ENCODE data around the gene IFI27L1. TPM values are rescaled to one million over a fixed set of nuclear protein-coding genes. Genes with fewer than 3 reads are reported as not detected.

IFI27L1 gene
- polyA plus RNA-seq, 1 experiment = 12.5 TPM

DNA sequence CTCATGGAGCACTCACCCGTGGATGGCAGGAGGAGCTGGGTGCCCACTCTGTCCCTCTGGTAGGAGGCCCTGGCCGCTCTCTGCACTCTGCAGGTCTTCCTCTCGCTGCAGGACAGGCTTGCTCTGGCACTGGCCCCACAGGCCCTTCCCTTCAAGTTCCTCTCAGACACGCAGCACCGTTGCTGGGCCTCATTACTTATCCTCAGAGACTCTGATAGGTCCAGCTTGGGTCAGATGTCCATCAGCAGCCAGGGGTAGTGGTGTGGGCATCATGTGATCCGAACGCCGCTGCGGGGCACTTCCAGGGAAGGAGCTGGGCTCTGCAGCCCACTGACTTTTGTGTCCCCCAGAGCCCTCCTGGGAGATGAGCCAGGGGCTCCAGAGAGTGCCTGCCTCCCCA lies 43.2 kb upstream of the IFI27L1 start:
- ChIA-PET POLR2A (no interaction called here), CTCF (interaction anchor here (0.7 to 8.7 kb wide), 12 partner anchors 11 to 448 kb away, joined by 3 to 183 read pairs (median 6); partner anchors contain the start of genes IFI27L2 and OTUB2)
- TF ChIP-seq, protein P1, sequence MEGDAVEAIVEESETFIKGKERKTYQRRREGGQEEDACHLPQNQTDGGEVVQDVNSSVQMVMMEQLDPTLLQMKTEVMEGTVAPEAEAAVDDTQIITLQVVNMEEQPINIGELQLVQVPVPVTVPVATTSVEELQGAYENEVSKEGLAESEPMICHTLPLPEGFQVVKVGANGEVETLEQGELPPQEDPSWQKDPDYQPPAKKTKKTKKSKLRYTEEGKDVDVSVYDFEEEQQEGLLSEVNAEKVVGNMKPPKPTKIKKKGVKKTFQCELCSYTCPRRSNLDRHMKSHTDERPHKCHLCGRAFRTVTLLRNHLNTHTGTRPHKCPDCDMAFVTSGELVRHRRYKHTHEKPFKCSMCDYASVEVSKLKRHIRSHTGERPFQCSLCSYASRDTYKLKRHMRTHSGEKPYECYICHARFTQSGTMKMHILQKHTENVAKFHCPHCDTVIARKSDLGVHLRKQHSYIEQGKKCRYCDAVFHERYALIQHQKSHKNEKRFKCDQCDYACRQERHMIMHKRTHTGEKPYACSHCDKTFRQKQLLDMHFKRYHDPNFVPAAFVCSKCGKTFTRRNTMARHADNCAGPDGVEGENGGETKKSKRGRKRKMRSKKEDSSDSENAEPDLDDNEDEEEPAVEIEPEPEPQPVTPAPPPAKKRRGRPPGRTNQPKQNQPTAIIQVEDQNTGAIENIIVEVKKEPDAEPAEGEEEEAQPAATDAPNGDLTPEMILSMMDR (IDR thresholded peaks at IDR 0.05; ENCODE audit: low read depth, low read length) = no peak

DNA sequence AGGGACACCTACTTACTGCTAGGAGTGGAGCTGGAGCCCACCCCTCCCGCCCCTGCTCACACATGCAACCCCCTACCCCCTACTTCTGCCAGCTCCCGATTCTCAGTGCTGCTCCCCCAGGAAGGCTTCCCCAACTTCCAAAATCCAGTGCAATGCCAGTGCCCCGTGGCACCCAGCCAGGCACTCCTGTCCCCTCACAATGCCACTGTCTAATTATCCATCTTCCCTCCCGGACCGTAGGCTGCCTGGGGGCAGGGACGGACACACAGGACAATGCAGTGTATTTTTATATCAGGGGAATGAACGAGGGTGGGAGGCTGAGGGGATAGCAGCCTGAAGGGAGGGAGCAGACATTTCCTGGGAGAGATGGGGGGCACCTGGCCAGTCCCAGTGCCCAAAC lies 42.6 kb upstream of the IFI27L1 start:
- ChIA-PET CTCF (interaction anchor here (1.2 to 8.7 kb wide), 6 partner anchors 11 to 103 kb away, joined by 4 to 183 read pairs (median 34); partner anchors contain the start of gene OTUB2), POLR2A (no interaction called here)
- Histone ChIP-seq H3K27me3 (ENCODE audit: control insufficient read depth, insufficient read depth, low read length) (no peaks in the 10 kb centered on the region), H3K9me3 (ENCODE audit: control insufficient read depth, insufficient read depth, low read length) (no peaks in the 10 kb centered on the region; the same call in 1 of the 2 replicates), H3K27ac (ENCODE audit: low read depth, low read length) (no peak overlapping the region), H3K4me3 (ENCODE audit: low read depth, low read length) (no peak overlapping the region)
- DNase-seq (ENCODE audit: low read depth, low spot score) = no peak
- TF ChIP-seq, protein P1 (IDR thresholded peaks at IDR 0.05; ENCODE audit: low read depth, low read length) = no peak

More for the DNA sequence above, 43.2 kb upstream of the IFI27L1 start:
- Histone ChIP-seq H3K9me3 (ENCODE audit: control insufficient read depth, insufficient read depth, low read length) (no peaks in the 10 kb centered on the region), H3K4me3 (ENCODE audit: low read depth, low read length) (no peak overlapping the region), H3K27me3 (ENCODE audit: control insufficient read depth, insufficient read depth, low read length) (no peaks in the 10 kb centered on the region), H3K27ac (ENCODE audit: low read depth, low read length) (no peak overlapping the region)
- DNase-seq (ENCODE audit: low read depth, low spot score) = no peak

DNA sequence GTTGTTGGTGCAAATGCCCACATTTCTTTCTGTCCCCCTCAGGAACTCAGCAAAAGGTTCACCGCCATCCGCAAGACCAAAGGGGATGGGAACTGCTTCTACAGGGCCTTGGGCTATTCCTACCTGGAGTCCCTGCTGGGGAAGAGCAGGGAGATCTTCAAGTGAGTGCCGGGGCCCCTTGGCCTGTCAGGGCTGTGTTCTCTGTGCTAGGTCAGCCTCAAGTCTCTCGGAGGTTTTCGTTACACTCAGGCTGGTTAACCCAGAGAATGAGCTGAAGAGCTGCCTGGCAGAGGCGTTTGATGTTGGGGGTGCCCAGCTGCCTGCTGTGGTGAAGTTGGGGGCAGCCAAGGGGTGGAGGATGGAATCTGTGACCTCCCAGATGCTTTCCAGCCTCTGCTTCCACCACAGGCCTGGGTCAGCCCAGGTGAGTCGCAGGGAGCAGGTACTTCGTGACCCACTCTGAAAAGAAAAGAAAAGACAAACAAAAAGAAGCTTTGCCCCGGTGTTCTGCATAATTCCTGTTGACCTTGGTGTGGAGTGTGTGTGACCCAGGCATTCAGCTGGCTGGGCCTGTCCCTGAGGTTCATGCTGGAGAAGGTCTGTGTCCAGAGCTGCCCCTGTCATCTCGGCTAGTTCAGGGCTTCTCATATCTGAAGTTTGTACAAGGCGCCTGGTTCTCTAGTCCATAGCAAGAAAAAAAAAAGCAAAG lies 42.0 kb upstream of the IFI27L1 start:
- Histone ChIP-seq H3K27me3 (ENCODE audit: control insufficient read depth, insufficient read depth, low read length) (no peaks in the 10 kb centered on the region), H3K9me3 (ENCODE audit: control insufficient read depth, insufficient read depth, low read length) (no peaks in the 10 kb centered on the region; the same call in 1 of the 2 replicates), H3K4me3 (ENCODE audit: low read depth, low read length) (no peak overlapping the region), H3K27ac (ENCODE audit: low read depth, low read length) (no peak overlapping the region)
- ChIA-PET POLR2A (no interaction called here), CTCF (interaction anchor here (0.7 to 8.7 kb wide), 5 partner anchors 10 to 99 kb away, joined by 4 to 183 read pairs (median 8); no protein-coding TSS in a partner anchor)
- no peak for DNase-seq (ENCODE audit: low read depth, low spot score)
- TF ChIP-seq, protein P1 (IDR thresholded peaks at IDR 0.05; ENCODE audit: low read depth, low read length) = no peak

DNA sequence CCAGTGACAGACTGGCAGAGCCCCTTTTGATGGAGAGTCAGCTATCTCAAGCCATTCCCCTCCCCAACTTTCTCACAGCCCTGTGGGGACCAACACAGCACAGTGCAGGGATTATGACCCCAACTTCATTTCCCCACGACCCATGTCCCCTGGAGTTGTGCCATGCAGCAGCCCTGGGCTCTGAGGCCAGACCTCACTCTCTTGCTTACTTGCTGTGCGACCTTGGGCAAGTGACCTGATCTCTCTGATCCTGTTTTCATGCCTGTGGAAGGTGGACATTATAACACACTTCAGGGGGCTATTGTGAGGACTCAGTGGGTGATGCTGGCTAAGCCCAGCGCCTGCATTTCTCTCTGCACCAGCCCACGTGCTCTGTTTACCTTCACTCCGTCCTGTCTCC lies 40.9 kb upstream of the IFI27L1 start:
- H3K4me3 ChIP-seq (ENCODE audit: low read depth, low read length) = no peak overlapping the region
- DNase-seq (ENCODE audit: low read depth, low spot score) = no peak
- H3K27ac ChIP-seq (ENCODE audit: low read depth, low read length) = no peak overlapping the region
- no peaks in the 10 kb centered on the region; the same call in 1 of the 2 replicates for H3K9me3 ChIP-seq (ENCODE audit: control insufficient read depth, insufficient read depth, low read length)
- H3K27me3 ChIP-seq (ENCODE audit: control insufficient read depth, insufficient read depth, low read length) = no peaks in the 10 kb centered on the region
- CTCF ChIA-PET = interaction anchor here (8.7 kb wide), 1 partner anchor 97 kb away, joined by 183 read pairs; no protein-coding TSS in a partner anchor
- POLR2A ChIA-PET = no interaction called here
- TF ChIP-seq, protein P1 (IDR thresholded peaks at IDR 0.05; ENCODE audit: low read depth, low read length) = no peak

DNA sequence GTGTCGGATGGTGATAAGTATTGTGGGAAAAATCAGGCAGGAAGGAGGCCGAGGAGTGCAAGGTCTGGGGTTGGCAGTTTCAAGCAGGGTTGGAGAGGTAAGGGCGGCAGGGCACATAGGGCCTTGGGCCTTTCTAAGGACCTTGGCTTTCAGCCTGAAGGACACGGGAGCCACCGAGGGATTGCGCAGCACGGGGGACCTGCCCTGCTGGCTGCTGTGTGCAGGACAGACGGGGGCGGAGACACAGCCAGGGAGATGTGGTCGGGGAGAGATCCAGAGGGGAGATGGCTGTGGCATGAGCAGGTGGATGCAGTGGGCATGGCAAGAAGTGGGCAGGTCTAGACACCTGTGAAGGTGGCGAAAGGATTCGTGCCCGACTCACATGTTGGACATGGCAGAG lies 40.3 kb upstream of the IFI27L1 start:
- no peak for DNase-seq (ENCODE audit: low read depth, low spot score)
- no peaks in the 10 kb centered on the region; the same call in 1 of the 2 replicates for H3K9me3 ChIP-seq (ENCODE audit: control insufficient read depth, insufficient read depth, low read length)
- CTCF ChIA-PET = interaction anchor here (1.0 to 3.0 kb wide), 3 partner anchors 91 to 101 kb away, joined by 3 to 11 read pairs (median 10); no protein-coding TSS in a partner anchor
- TF ChIP-seq, protein P1 (IDR thresholded peaks at IDR 0.05; ENCODE audit: low read depth, low read length) = no peak
- H3K27ac ChIP-seq (ENCODE audit: low read depth, low read length) = no peak overlapping the region
- H3K4me3 ChIP-seq (ENCODE audit: low read depth, low read length) = no peak overlapping the region
- no peaks in the 10 kb centered on the region for H3K27me3 ChIP-seq (ENCODE audit: control insufficient read depth, insufficient read depth, low read length)
- POLR2A ChIA-PET = no interaction called here

Measured in AG04450 (cell line).